IPS DF 6.9 (cell line): ENCODE results near the gene BABAM1.
A peak's percentile ranks its signal among the peaks of the same experiment; 100 is the strongest.
"Not testable (repeated sequence)": the region's sequence is repeated elsewhere in the genome, so short reads cannot be mapped to it uniquely, and the experiment has no call there.

Source experiments
- DNase-seq: peaks from one replicate; pipeline ENCODE4 v3.0.0-alpha.2; 2013; ENCODE audit warnings: low read depth, low spot score
- H3K27ac ChIP-seq: one replicate; pipeline ENCODE4 v1.5.1; 2013; ENCODE audit warnings: low read length, control low read depth
- H3K27me3 ChIP-seq: 2 replicates; pipeline ENCODE4 v1.6.1; 2013; ENCODE audit warnings: mild to moderate bottlenecking, low read length; ENCODE audit not compliant: control insufficient read depth, insufficient read depth
- H3K36me3 ChIP-seq: 2 replicates; pipeline ENCODE4 v1.6.1; 2013; ENCODE audit warnings: low read length; ENCODE audit not compliant: control insufficient read depth, insufficient read depth
- H3K4me1 ChIP-seq: 2 replicates; pipeline ENCODE4 v1.6.1; 2013; ENCODE audit warnings: low read length; ENCODE audit not compliant: control insufficient read depth, insufficient read depth
- H3K4me3 ChIP-seq: 2 replicates; pipeline ENCODE4 v1.5.1; 2013; ENCODE audit warnings: mild to moderate bottlenecking, low read length
- H3K9me3 ChIP-seq: 2 replicates; pipeline ENCODE4 v1.6.1; 2013; ENCODE audit warnings: low read length, inconsistent platforms; ENCODE audit not compliant: control insufficient read depth, insufficient read depth
- WGBS: extraction: QIAGEN DNeasy Blood & Tissue Kit; methylation state at CpG from one replicate; pipeline ENCODE4 v1.1.7; 2013; ENCODE audit warnings: mixed read lengths, missing lambda C conversion rate; ENCODE audit not compliant: insufficient read length, insufficient coverage; 5-methylcytosine and 5-hydroxymethylcytosine counted together

Gene BABAM1

GRCh38 chr19:17259118-17259780 lies 8.0 kb upstream of the BABAM1 start:
- WGBS: no CpG with 5 or more reads among the region's 9 CpGs
- H3K27ac ChIP-seq: no peak overlapping the region
- H3K9me3 ChIP-seq: peaks cover 5% of the 10 kb centered on the region

GRCh38 chr19:17259934-17260333 lies 7.3 kb upstream of the BABAM1 start:
- WGBS: no CpG with 5 or more reads among the region's 1 CpG
- no peak overlapping the region for H3K4me3 ChIP-seq
- 0 out of 2 replicates have a peak, but pooled peaks cover 2% of the 10 kb centered on the region for H3K4me1 ChIP-seq
- peaks cover 5% of the 10 kb centered on the region for H3K9me3 ChIP-seq
- H3K27ac ChIP-seq: no peak overlapping the region
- no peaks in the 10 kb centered on the region for H3K27me3 ChIP-seq
- DNase-seq: no peak
- H3K36me3 ChIP-seq: peaks cover 12% of the 10 kb centered on the region

More at GRCh38 chr19:17259118-17259780, 8.0 kb upstream of the BABAM1 start:
- H3K36me3 ChIP-seq: peaks cover 12% of the 10 kb centered on the region
- no peaks in the 10 kb centered on the region for H3K27me3 ChIP-seq
- no peak overlapping the region for H3K4me3 ChIP-seq
- no peak for DNase-seq
- no peaks in the 10 kb centered on the region for H3K4me1 ChIP-seq

DNA sequence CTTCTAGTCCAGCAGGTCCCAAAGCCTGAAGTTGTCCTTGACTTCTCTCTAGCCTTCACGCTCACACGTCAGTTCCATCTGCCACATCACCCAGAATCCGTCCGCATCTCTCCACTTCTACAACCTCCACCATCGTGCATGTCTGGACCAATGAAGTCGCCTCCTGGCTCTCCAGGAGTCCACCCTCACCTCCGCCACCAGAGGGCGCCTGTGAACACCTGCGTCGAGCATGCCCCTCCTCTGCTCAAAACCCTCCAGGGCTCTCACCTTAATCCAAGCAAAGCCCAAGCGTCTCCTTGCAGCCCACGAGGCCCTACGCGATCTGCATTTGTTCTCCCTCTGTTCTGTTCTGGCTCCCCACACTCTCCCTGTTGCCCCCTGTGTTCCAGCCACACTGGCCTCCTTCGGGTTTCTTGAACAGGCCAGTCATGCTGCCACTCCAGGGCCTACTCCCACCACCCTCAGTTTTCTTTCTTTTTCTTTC lies 6.4 kb upstream of the BABAM1 start:
- Histone ChIP-seq H3K36me3 (peaks cover 12% of the 10 kb centered on the region), H3K9me3 (peaks cover 5% of the 10 kb centered on the region), H3K27ac (no peak overlapping the region), H3K4me3 (no peak overlapping the region), H3K4me1 (0 out of 2 replicates have a peak, but pooled peaks cover 2% of the 10 kb centered on the region), H3K27me3 (no peaks in the 10 kb centered on the region)
- no CpG with 5 or more reads among the region's 15 CpGs for WGBS
- peak; percentile 88 for DNase-seq

DNA sequence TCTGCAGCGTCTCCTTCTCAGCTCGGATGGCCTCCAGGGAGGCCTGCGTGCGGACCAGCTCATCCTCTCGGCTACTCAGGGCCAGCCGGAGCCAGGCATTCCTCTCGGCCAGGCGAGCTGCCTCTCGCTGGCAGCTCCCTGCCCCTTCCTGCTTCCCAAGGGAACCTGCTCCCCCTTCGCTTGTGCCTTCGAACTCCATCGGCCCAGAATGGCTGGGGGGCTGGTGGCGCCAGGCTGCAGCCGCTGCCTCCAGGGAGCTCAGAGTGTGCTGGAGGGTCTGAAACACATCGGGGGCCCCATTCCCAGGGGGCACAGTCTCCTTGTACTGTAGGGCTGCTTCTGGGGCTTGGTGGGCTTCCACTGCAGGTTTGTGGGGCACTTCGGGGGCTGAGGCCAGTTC lies 4.7 kb upstream of the BABAM1 start:
- no peak for DNase-seq
- Histone ChIP-seq H3K27ac (no peak overlapping the region), H3K27me3 (no peaks in the 10 kb centered on the region), H3K36me3 (peaks cover 12% of the 10 kb centered on the region), H3K4me3 (no peak overlapping the region), H3K9me3 (peaks cover 4% of the 10 kb centered on the region), H3K4me1 (0 out of 2 replicates have a peak, but pooled peaks cover 2% of the 10 kb centered on the region)
- no CpG with 5 or more reads among the region's 16 CpGs for WGBS

GRCh38 chr19:17263712-17264640 lies 3.3 kb upstream of the BABAM1 start:
- H3K4me3 ChIP-seq: no peak overlapping the region
- no CpG with 5 or more reads among the region's 23 CpGs for WGBS
- H3K27ac ChIP-seq: no peak overlapping the region
- H3K36me3 ChIP-seq: peaks cover 6% of the 10 kb centered on the region; the same call in 1 of the 2 replicates
- H3K9me3 ChIP-seq: peaks cover 4% of the 10 kb centered on the region
- no peak for DNase-seq
- 0 out of 2 replicates have a peak, but pooled peaks cover 2% of the 10 kb centered on the region for H3K4me1 ChIP-seq
- no peaks in the 10 kb centered on the region for H3K27me3 ChIP-seq

DNA sequence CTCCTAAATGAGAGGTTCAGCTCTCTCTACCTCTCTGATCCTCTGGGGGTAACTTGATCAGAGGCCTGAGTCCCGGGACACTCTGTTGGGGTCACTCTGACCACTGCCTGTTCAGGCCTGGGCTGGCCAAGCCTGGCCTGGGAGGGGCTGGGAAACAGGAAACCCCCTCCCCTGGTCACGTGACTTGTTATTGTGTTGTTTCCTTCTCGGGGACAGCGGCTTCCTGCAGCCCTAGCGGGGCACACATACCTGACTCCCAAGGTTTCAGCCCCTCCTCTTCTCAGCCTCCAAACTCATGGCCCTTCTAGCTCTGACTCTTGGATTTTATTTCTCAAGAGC lies 2.6 kb upstream of the BABAM1 start, which contains the start of gene USHBP1:
TSS of gene USHBP1 (minus strand) at position 105 of the 339 bp plus-strand sequence. CDS start 446 bp downstream, outside the sequence.
- no peak for DNase-seq
- H3K36me3 ChIP-seq: 0 out of 2 replicates have a peak, but pooled peaks cover 3% of the 10 kb centered on the region
- WGBS: no CpG with 5 or more reads among the region's 5 CpGs
- no peak within 1 kb of the TSS for H3K4me3 ChIP-seq
- no peaks in the 10 kb centered on the region for H3K27me3 ChIP-seq
- peaks cover under 1% of the 10 kb centered on the region for H3K9me3 ChIP-seq
- H3K4me1 ChIP-seq: 0 out of 2 replicates have a peak, but pooled peaks cover 2% of the 10 kb centered on the region
- no peak within 1 kb of the TSS for H3K27ac ChIP-seq

DNA sequence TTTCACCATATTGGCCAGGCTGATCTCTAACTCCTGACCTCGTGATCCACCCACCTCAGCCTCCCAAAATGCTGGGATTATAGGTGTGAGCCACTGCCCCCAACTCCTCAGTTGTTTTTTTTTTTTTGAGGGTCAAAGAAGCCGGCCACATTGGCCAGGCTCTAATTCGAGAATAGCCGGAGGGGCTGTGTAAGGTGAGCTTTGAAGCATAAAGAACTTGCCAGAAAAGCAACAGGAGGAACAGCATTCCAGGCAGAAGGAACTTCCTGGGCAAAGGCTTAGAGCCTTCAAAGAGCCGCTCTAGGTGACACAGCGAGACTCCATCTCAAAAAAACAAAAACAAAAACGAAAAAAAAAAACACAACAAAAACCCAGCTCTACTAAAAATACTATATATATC lies 1.2 kb upstream of the BABAM1 start:
- H3K36me3 ChIP-seq: no peaks in the 10 kb centered on the region
- H3K27ac ChIP-seq: no peak overlapping the region
- H3K27me3 ChIP-seq: no peaks in the 10 kb centered on the region
- H3K4me1 ChIP-seq: 0 out of 2 replicates have a peak, but pooled peaks cover 2% of the 10 kb centered on the region
- no peaks in the 10 kb centered on the region for H3K9me3 ChIP-seq
- no peak overlapping the region for H3K4me3 ChIP-seq
- no peak for DNase-seq
- WGBS: 100% methylated on average over 1 of the region's 7 CpGs

GRCh38 chr19:17266589-17266974 lies 661 bp upstream of the BABAM1 start:
- no peaks in the 10 kb centered on the region for H3K9me3 ChIP-seq
- H3K36me3 ChIP-seq: peaks cover 5% of the 10 kb centered on the region
- 0 out of 2 replicates have a peak, but pooled peaks cover 2% of the 10 kb centered on the region for H3K4me1 ChIP-seq
- no CpG with 5 or more reads among the region's 12 CpGs for WGBS
- no peak overlapping the region for H3K4me3 ChIP-seq
- no peak overlapping the region for H3K27ac ChIP-seq
- H3K27me3 ChIP-seq: no peaks in the 10 kb centered on the region
- DNase-seq: no peak

GRCh38 chr19:17268754-17269153 lies 1.5 kb downstream of the BABAM1 start:
- no peaks in the 10 kb centered on the region for H3K9me3 ChIP-seq
- 0 out of 2 replicates have a peak, but pooled peaks cover 2% of the 10 kb centered on the region for H3K4me1 ChIP-seq
- H3K27me3 ChIP-seq: no peaks in the 10 kb centered on the region
- DNase-seq: no peak
- H3K27ac ChIP-seq: no peak overlapping the region
- no peak overlapping the region for H3K4me3 ChIP-seq
- H3K36me3 ChIP-seq: peaks cover 11% of the 10 kb centered on the region
- WGBS: no CpG with 5 or more reads among the region's 13 CpGs

DNA sequence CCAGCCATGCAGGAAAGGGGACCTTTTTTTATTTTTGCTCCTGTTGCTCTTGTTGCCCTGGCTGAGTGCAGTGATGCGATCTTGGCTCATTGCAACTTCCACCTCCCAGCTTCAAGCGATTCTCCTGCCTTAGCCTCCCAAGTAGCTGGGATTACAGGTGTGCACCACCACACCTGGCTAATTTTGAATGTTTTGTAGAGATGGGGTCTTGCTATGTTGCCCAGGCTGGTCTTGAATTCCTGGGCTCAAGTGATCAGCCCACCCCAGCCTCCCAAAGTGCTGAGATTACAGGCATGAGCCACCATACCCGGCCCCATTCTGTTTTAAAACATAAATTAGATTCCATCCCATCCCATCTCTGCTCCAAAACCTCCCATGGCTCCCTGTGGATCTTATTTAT lies 7.6 kb downstream of the BABAM1 start:
- not testable (repeated sequence) for H3K4me1 ChIP-seq

More for the DNA sequence above, 7.6 kb downstream of the BABAM1 start:
- H3K27me3 ChIP-seq, H3K9me3 ChIP-seq, DNase-seq, H3K4me3 ChIP-seq, H3K27ac ChIP-seq: not testable (repeated sequence)
- H3K36me3 ChIP-seq: peaks cover 33% of the 10 kb centered on the region
- no CpG with 5 or more reads among the region's 3 CpGs for WGBS
